Activated effector memory CD4-positive, alpha-beta T cell treated with anti-CD3 and anti-CD28 coated beads, Interleukin-2, amount 50 U/mL, for 16 hours (primary cell): ENCODE results near the gene VAV1.
"Not testable (repeated sequence)": the region's sequence is repeated elsewhere in the genome, so short reads cannot be mapped to it uniquely, and the experiment has no call there.

Experiments used
- DNase-seq: peaks from one replicate; pipeline ENCODE4 v3.0.0-alpha.2; 2020

Gene VAV1

GRCh38 chr19:6761053-6761676, 11.3 kb upstream of the VAV1 start:
- no peak for DNase-seq

DNA sequence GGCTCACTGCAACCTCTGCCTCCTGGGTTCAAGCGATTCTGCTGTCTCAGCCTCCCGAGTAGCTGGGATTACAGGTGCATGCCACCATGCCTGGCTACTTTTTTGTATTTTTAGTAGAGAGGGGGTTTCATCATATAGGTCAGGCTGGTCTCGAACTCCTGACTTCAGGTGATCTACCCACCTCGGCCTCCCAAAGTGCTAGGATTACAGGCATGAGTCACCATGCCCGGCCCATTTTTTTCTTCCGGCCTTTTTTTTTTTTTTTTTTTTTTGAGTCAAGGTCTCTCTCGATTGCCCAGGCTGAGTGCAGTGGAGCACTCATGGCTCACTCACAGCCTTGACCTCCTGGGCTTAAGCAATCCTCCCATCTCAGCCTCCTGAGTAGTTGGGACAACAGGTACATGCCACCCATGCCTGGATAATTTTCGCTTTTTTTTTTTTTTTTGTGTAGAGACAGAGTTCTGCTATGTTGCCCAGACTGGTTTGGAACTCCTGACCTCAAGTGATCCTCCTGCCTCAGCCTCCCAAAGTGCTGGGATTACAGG, 10.2 kb upstream of the VAV1 start:
- DNase-seq: not testable (repeated sequence)

DNA sequence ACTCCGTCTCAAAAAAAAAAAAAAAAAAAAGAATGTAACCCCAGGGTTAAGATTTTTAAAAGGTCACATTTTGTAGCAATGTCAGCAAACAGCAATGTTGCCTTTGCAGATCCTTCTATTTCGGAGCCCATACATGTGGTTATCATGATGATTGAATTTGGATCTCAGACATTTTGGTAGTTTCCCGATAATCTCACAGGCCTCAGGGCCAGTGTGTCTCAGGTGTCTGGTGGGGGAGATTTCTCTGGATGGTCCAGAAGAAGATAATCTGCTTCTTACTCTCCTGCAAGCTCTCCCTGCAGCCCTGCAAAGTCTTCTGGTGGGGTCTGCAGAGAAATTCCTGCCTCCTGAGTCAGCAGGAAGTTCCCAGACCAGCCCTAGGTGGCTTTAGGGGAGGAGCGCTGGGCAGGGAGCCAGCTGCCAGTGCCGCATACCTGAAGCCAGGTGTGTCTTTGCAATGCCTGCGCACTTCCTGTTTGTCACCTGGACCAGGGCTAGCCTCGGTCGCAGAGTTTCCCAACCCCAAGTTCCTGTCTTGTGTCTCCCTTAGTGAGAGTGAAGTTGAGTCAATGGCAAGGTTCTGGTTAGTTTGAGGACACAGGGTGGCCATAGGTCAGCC, 6.7 kb upstream of the VAV1 start:
- DNase-seq: peak; percentile 68

- no peak for DNase-seq
Observed at GRCh38 chr19:6766357-6767080, 6.0 kb upstream of the VAV1 start.

GRCh38 chr19:6767081-6767356, 5.5 kb upstream of the VAV1 start:
- no peak for DNase-seq

- DNase-seq: peak; percentile 97
Observed at GRCh38 chr19:6767357-6768235, 4.9 kb upstream of the VAV1 start, which contains the start of gene SH2D3A. SH2D3A (minus strand) TSS chr19:6767435; CDS start chr19:6763748, 3,687 bp downstream.

DNA sequence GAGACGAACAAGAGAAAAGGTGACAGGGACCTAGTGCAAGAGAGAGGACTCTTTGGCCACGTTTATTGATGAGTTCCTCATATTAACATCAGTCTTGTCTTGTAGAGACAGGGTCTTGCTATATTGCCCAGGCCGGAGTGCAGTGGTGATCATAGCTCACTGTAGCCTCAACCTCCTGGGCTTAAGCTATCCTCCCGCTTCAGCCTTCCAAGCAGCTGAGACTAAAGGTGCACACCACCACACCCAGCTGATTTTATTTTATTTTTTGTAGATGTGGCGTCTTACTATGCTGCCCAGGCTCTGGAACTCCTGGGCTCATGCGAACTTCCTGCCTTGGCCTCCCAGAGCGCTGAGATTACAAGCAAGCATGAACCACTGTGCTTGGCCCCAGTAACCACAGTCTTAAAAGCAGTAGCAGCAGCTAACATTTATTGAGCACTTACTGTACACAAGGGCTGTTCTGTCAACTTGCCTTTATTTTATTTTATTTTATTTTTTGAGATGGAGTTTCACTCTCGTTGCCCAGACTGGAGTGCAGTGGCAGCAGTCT, 4.2 kb upstream of the VAV1 start:
- peak; percentile 68 for DNase-seq

- DNase-seq: no peak
Observed at GRCh38 chr19:6769006-6769619, 3.4 kb upstream of the VAV1 start.

DNA sequence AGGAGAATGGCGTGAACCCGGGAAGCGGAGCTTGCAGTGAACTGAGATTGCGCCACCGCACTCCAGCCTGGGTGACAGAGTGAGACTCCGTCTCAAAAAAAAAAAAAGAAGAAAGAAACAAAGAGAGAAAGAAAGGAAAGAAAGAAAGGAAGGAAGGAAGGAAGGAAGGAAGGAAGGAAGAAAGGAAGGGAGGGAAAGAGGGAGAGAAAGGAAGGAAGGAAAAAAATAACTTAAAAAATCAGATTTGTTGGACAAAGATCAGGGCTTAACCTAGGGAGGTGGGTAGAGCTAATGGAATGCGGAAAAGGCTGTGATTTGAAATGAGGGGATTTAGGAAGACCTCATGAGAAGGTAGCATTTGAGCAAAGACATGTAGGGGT, 870 bp upstream of the VAV1 start:
- not testable (repeated sequence) for DNase-seq

DNA sequence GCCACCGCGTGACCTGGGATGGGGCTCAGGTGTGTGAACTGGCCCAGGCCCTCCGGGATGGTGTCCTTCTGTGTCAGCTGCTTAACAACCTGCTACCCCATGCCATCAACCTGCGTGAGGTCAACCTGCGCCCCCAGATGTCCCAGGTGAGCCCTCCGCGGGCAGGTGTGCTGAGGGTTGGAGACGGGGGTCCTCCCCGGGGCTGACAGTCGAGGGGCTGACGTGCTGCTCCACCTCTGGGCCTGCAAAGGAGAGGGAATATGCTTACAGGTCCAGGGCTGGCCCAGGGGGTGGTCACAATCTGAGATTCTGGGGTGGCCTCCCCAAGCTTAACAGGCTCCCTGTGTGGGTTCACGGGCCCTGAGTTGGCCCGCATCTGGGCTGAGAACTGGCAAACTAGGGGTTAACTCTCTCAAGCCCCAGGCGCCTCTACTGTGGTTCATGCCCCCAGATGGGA, 386 bp downstream of the VAV1 start:
- no peak for DNase-seq

- DNase-seq: peak; percentile 81
Observed at GRCh38 chr19:6773323-6773931, 919 bp downstream of the VAV1 start.

DNA sequence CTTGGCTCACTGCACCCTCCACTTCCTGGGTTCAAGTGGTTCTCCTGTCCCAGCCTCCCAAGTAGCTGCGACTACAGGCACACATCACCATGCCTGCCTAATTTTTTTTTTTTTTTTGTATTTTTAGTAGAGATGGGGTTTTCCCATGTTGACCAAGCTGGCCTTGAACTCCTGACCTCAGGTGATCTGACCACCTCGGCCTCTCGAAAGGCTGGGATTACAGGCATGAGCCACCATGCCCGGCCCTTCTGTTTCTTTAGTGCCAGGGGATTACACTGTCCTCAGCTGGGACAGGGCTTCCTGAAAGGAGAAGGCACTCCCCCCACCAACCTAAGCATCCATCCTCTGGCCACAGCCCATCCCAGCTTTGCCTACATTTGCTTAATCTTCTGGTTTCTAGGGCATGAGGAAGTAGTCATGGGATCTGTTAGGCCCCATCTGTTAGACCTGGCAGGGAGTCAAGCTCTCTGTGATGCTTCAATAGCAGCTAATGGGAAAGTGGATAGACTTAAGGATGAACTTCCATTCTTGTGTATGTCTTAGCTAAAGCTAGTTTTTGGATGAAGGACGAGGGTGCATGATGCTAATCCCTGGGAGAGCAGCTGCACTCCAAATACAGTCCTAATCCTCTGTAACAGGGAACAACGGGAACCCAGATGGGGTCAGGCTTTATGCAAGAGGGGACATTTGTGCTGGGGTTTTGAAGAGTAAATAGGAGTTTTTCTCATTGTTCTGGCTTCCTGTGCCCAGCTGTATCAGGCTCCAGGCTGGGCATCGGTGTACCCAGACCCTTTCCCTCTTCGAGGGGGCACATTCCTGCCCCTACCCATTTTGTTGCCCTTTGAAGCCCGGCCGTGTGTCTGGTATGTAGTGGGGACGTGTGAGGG, 2.6 kb downstream of the VAV1 start:
- DNase-seq: no peak

GRCh38 chr19:6776045-6776444, 3.5 kb downstream of the VAV1 start:
- not testable (repeated sequence) for DNase-seq

- no peak for DNase-seq
Observed at GRCh38 chr19:6776999-6777398, 4.5 kb downstream of the VAV1 start.

DNA sequence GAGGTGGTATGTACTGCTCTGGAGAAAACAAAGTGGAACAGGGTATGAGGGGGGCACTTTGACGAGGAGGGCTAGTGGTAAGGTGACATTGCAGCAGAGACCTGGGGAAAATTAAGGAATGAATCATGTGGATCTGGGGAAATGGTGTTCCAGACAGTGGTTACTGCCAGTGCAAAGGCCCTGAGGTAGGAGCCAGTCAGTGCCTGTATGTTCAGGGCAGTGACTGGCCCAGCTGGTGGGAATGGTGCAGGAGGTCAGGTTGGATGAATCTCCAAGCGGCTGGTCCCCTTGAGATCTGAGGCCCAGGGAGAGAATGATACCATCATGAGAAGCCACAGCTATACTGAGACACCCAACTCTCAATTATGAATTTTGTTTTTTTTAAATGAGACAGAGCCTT, 4.9 kb downstream of the VAV1 start:
- no peak for DNase-seq

DNA sequence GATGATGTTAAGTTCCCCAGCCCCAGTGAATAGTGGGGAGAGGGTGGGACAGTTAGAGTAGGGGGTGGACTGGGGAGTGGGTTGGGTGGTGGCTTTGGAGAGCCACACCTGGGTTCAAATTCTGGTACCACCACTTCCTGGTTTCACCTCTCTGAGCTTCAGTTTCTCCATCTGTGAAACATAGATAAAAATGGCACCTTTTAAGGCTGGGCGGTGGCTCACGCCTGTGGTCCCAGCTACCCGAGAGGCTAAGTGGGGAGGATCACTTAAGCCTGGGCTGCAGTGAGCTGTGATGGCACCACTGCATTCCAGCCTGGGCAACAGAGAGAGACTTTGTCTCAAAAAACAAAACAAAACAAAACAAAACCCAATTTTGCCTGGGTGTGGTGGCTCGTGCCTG, 5.9 kb downstream of the VAV1 start:
- DNase-seq: no peak

DNA sequence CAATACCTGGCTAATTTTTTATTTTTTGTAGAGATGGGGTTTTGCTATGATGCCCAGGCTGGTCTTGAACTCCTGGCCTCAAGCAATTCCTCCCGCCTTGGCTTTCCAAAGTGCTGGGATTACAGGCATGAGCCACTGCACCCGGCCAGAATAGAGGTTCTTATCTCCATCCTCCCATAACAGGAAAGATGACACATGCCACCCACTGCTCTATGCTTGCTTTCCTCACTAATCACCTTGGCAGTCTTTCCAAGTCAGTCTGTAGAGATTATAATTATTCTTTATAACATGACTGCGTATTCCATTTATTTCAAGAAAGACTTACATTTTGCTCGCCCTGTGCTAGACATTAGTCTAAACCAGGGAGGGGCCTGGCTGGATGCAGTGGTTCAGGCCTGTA, 6.7 kb downstream of the VAV1 start:
- no peak for DNase-seq

DNA sequence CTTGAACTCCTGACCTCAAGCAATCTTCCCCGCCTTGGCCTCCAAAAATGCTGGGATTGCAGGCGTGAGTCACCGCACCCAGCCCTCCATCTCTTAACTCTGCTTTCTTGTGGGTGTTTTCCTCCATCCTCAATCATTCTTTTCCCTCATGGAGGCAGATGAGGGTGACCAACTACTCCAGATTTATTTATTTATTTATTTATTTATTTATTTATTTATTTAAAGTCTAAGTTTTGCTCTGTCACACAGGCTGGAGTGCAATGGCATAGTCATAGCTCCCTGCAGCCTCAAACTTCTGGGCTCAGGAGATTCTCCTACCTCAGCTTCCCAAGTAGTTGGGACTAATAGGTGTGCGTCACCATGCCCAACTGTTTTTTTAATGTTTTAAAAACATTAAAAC, 14.9 kb downstream of the VAV1 start:
- no peak for DNase-seq

DNA sequence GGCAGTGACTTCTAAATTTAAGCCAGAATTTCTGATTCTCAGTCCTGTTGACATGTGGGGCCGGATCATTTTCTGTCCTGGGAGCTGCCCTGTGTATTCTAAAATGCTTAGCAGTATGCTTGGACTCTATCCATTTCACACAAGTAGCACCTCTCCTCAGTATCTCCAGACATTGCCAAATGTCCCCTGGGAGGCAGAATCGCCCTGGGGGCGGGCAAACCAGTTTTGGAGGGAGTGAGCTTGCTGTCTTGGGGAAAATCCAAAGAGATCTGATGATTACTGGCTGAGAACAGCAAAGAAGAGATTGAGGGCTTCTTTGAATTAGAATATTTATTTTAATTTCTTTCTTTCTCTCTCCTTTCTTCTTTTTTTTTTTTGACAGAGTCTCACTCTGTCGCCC, 16.4 kb downstream of the VAV1 start:
- DNase-seq: no peak

- no peak for DNase-seq
Observed at GRCh38 chr19:6790194-6791128, 18.0 kb downstream of the VAV1 start.
